ENCODE measurements around the gene GLP2R.

GLP2R gene

DNA sequence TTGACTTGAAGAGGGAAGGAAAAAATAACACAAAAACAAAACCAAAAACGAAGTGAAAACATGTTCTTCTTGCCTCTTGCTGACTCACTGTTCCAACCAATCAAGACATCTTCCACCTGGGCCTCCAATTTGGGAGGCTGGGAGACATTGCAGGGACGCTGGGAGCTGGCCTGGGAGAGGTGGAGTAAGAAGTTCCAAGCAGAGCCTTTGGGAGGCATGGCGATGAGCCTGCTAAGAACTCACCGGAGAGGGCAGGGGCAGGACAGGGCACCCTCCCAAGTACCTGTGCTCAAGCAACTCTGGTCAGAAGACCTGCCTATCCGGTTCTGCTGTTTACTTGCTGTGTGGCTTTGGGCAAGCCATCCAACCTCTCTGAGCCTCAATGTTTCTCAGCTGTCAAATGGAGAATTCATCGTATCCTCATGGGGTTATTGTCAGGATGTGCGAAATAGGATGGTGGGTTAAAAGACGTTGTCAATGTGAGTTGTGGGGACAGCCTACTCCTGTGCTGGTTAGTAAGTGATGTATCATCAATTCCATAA, 856 bp upstream of the GLP2R start:
- Mint-ChIP-seq H3K9me3 (ENCODE audit: low read depth) (no peaks in the 10 kb centered on the region), H3K4me1 (ENCODE audit: low read depth) (no peaks in the 10 kb centered on the region), H3K4me3 (no peak overlapping the region), H3K27me3 (peaks cover 9% of the 10 kb centered on the region), H3K27ac (no peak overlapping the region), H3K36me3 (no peaks in the 10 kb centered on the region)

DNA sequence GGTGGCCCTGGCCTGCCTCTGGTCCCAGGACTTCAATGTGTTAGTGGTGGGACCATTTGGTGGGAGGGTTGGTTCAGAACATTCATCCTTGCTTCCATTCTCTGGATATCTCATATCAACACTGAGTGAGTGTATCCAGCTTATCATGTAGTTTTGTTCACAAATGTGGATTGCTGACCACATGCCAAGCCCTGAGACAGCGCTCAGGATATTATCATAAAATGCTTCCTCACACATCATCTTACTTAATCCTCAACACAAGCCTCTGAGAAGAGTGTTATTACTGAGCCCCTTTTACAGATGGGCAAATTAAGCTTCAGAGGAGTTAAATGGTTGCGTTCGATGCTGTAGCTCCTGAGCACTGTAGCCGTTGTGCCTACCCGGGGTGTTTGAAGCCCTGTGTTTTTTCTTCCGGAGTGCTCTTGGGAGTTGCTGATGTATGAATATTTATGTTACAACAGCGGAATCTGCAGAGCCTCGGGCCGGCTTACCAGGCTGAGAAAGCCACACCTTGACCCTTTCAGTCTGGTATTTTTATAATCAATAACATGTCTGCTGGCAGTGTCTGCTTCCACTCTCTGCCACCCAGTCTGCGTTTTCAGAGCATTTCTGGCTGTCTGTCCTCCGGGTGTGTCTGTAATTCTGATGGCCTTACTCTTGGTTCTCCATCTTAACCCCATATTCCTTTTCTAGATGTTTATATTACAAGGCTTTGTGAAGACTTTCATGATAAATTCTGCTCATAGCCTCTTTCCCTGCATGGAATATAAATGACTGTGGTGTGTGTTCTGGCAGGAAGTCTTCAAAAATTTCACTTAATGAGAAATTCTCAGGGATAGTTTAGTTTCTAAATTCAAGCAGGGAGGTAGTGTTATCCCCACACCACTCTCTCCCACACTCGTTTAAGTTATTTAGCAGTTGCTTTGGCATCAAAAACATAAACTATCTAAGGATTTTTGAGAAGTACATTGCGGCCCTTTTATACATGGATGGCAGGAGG, 2.9 kb downstream of the GLP2R start:
- H3K4me3 Mint-ChIP-seq: no peak overlapping the region
- H3K4me1 Mint-ChIP-seq (ENCODE audit: low read depth): no peaks in the 10 kb centered on the region
- no peak overlapping the region for H3K27ac Mint-ChIP-seq
- no peaks in the 10 kb centered on the region for H3K9me3 Mint-ChIP-seq (ENCODE audit: low read depth)
- H3K36me3 Mint-ChIP-seq: no peaks in the 10 kb centered on the region
- H3K27me3 Mint-ChIP-seq: peaks cover 6% of the 10 kb centered on the region

DNA sequence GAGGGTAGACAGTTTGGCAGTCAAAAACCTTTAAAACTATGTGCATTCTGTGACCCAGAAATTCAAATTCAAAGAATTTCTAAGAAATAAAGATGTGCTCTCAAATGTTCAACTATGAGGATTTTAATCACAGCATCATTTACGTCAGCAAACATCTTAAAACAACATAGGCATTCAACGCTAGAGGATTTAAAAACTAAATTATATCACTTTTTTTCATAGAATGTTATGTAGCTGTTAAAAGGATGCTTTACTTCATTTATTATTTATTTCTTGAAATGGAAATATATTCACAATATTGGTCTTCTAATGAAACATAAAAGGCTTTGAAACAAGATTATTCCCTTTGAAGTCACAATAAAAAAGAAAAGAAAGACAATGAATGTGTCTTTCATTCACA, 3.6 kb downstream of the GLP2R start:
- no peak overlapping the region for H3K27ac Mint-ChIP-seq
- no peaks in the 10 kb centered on the region for H3K36me3 Mint-ChIP-seq
- no peak overlapping the region for H3K4me3 Mint-ChIP-seq
- H3K27me3 Mint-ChIP-seq: peaks cover 6% of the 10 kb centered on the region
- no peaks in the 10 kb centered on the region for H3K9me3 Mint-ChIP-seq (ENCODE audit: low read depth)
- no peaks in the 10 kb centered on the region for H3K4me1 Mint-ChIP-seq (ENCODE audit: low read depth)

DNA sequence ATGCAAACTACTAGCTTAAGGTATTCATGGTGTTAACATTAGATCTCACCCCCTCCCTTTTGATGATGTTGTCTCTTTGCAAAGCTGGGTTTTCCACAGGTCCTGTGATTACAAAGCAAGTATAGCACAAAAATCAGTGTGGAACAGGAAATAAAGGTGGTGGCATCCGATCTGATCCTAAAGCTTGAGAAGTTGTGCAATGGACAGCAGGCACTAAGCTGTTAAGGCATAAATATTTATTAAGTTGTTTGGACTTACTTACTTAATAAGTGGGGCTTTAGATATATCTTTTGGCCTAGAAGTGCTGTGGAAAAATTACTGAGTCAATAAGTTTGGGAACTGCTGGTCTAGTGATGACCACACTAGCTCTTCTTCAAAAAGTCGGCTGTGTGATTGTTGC, 5.0 kb downstream of the GLP2R start:
- H3K4me1 Mint-ChIP-seq (ENCODE audit: low read depth): no peaks in the 10 kb centered on the region
- H3K4me3 Mint-ChIP-seq: no peak overlapping the region
- H3K27me3 Mint-ChIP-seq: peaks cover 2% of the 10 kb centered on the region
- no peaks in the 10 kb centered on the region for H3K9me3 Mint-ChIP-seq (ENCODE audit: low read depth)
- no peak overlapping the region for H3K27ac Mint-ChIP-seq
- no peaks in the 10 kb centered on the region for H3K36me3 Mint-ChIP-seq

DNA sequence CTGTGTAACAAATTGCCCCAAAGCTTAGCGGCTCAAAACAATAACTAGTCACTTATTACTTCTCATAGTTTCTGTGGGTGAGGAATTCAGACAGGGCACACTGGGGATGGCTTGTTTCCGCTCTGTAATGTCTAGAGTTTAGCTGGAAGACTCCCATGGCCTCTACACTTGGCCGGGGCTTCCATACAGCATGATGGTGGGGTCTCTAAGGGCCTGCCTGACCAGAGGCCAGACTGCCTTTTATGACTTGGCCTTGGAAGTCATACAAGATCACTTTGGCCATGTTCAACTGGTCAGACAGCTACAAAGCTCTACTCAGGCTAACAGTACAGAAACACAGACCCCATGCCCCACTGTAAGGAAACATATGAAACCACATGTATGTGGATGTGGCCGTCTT, 8.2 kb downstream of the GLP2R start:
- Mint-ChIP-seq H3K27me3 (no peaks in the 10 kb centered on the region), H3K27ac (no peak overlapping the region), H3K4me1 (ENCODE audit: low read depth) (no peaks in the 10 kb centered on the region), H3K36me3 (no peaks in the 10 kb centered on the region), H3K9me3 (ENCODE audit: low read depth) (no peaks in the 10 kb centered on the region), H3K4me3 (no peak overlapping the region)

DNA sequence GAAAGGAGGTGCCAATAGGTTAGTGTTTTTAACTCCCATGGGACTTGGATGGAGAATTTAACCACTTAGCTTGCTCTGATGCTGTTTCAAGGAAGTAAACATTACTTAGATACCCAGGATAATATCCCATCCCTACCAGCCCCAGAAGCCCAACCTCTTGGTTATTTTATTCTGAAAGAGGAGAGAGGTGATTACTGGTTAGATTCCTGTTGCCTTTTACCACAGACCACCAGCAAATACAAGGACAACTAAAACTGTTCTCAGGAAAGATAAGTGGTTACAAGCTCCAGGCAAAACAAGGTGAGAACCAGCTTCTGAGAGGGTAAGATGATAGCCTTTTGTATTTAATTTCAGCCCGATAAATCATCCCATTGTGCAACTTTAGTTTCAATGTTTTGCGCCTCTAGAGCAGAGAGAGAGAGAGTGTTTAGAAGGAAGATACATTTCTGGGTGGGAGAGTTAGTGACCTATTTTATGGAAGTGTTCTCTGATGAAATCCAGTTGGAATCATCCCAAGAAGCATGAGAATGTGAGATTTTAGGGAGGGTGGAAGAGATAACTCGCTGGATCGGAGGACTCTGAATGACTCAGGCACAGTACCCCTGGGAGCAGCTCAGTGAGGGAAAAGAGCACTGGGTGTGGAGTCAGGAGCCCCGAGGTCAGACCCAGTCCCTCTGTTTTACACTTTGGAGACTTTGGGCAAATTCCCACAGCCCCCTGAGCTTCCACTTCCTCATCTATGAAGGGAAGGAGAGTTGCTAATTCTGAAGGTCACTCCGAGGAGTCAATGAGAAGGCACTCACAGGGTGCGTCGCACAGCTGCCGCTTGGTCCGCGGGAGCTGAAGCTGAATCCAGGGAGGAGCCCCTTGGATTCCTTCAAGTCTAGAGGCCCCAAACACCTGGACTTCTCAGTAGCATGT, 12.1 kb downstream of the GLP2R start:
- Mint-ChIP-seq H3K9me3 (ENCODE audit: low read depth) (no peaks in the 10 kb centered on the region), H3K4me1 (ENCODE audit: low read depth) (no peaks in the 10 kb centered on the region), H3K27ac (no peak overlapping the region), H3K4me3 (no peak overlapping the region), H3K36me3 (no peaks in the 10 kb centered on the region), H3K27me3 (peaks cover 2% of the 10 kb centered on the region)

DNA sequence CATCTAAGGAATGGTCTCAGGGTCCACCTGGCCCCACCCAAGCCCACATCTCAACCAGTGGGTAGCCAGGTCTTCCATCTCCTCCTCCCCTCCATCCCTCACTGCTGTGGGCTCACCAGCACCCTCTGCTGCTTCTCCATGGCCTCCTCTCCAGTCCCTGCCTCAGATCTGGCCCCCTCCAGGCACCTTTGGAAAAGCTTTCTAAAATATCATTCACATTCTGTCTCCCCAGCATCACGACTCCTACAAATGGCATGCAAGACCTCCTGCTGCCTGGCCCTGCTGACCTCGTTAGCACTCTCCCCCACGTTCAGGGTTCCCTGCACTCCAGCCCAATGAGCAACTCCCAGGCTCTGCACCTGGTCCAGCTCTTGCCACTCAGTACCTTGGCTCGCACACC, 13.7 kb downstream of the GLP2R start:
- Mint-ChIP-seq H3K4me1 (ENCODE audit: low read depth) (no peaks in the 10 kb centered on the region), H3K9me3 (ENCODE audit: low read depth) (no peaks in the 10 kb centered on the region), H3K36me3 (no peaks in the 10 kb centered on the region), H3K27ac (no peak overlapping the region), H3K4me3 (no peak overlapping the region), H3K27me3 (peaks cover 5% of the 10 kb centered on the region)

DNA sequence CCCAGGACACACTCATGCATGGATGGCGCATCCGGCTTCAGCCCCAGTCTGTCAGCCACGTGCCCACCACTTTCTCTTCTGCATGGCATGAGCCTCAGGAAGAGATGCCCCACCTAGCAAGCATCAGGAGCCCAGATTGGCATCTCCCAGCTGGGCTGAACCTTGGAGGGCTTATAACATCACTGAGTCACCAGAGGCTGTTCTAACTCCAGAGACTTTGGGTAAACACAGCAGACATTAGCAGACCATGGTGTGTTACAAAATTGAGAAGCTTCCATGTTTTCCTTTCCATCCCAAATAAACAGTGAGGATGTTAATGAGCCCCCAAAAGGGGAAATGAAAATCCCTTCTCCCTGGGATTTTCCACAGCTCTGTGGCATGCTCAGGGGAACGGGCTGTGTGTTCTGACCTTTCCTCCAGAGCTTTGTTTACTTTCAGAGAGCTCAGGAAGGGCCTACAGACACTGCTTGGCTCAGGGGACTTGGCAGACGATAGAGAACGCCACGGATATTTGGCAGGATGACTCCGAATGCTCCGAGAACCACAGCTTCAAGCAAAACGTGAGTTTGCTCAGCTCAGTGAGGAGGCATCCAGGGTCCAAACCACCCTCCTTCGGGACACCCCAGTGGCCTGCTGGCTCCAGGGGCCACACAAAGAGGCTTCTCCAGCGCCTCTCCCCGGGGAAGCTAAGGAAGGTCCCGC, 16.5 kb downstream of the GLP2R start:
- H3K9me3 Mint-ChIP-seq (ENCODE audit: low read depth): no peaks in the 10 kb centered on the region
- H3K4me1 Mint-ChIP-seq (ENCODE audit: low read depth): no peaks in the 10 kb centered on the region
- no peaks in the 10 kb centered on the region for H3K36me3 Mint-ChIP-seq
- H3K27me3 Mint-ChIP-seq: peaks cover 6% of the 10 kb centered on the region
- H3K4me3 Mint-ChIP-seq: no peak overlapping the region
- no peak overlapping the region for H3K27ac Mint-ChIP-seq

DNA sequence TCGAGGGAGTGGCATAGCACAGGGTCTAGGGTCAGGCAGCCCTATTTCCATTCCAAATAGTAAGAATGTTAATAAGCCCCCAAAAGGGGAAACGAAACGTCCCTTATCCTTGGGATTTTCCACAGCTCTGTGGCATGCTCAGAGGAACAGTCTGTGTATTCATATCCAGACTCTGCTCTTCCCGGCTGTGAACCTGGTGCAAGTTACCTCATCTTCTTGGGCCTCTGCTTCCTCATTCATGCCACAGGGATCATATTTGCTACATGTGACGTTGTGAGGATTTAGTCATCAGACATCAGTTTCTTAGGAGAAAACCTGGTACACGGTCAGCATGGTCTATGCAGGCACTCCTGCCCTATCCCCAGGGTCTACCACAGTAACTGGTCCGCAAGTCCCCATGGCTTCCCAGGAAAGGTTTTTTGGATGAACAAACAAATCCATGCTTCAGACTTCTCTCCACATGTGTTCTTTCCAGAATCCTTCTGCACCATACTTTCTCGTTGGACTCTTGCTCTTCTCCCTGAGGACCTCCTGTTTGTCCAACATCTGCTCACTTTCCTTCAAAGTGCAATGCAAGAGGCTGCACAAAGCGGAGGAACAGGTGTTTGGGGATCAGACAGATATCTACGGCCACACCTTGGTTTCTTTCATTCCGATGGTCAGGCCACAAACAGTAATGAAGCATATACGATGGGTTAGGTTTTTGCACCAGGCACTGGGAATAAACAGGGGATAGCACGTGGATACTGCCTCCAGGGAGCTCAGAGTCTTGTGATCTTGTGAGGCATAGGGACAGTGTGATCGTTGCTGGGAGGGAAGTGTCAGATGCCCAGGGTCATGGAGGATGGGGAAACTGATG, 17.7 kb downstream of the GLP2R start:
- H3K36me3 Mint-ChIP-seq: no peaks in the 10 kb centered on the region
- H3K27ac Mint-ChIP-seq: no peak overlapping the region
- peaks cover 6% of the 10 kb centered on the region for H3K27me3 Mint-ChIP-seq
- no peaks in the 10 kb centered on the region for H3K4me1 Mint-ChIP-seq (ENCODE audit: low read depth)
- no peaks in the 10 kb centered on the region for H3K9me3 Mint-ChIP-seq (ENCODE audit: low read depth)
- H3K4me3 Mint-ChIP-seq: no peak overlapping the region

DNA sequence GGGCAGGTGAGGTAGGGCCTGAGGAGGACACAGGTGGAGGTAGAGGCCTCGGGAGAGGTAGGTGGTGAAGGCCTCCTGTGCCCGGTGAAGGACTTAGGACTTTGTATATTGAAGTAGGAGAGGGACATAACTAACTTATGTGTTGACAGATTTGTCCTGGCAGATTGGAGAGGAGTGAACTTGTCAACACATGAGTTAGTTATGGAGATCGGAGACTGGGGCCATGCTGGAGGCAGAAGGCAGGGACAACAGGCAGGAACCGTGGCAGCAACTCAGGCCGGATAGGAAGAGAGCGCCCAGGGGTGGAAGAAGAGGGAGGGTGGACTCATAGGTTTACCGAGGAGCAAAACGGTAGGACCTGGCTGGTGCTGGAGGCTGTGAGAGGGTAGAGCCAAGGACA, 18.4 kb downstream of the GLP2R start:
- no peak overlapping the region for H3K27ac Mint-ChIP-seq
- H3K36me3 Mint-ChIP-seq: no peaks in the 10 kb centered on the region
- peaks cover 8% of the 10 kb centered on the region for H3K27me3 Mint-ChIP-seq
- no peaks in the 10 kb centered on the region for H3K9me3 Mint-ChIP-seq (ENCODE audit: low read depth)
- no peaks in the 10 kb centered on the region for H3K4me1 Mint-ChIP-seq (ENCODE audit: low read depth)
- H3K4me3 Mint-ChIP-seq: no peak overlapping the region

DNA sequence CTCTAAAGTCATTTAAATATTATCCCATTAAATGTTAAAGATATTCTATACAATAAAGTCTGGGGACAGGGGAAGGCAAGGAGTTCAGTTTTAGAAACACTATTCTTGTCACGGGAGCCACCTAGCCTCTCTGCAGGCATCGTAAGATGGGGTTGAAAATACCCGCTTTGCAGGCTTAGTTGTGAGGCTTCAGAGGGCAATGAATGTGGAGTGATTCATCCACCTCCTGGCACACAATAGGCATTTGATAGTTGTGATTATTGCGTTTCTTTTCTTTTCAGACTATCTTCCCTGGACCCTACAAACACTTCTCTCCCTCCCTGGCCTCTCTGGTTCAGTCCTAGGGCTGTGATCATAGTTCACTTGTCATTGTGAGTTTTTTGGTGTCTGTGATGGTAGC, 19.6 kb downstream of the GLP2R start:
- Mint-ChIP-seq H3K4me1 (ENCODE audit: low read depth) (no peaks in the 10 kb centered on the region), H3K4me3 (no peak overlapping the region), H3K9me3 (ENCODE audit: low read depth) (no peaks in the 10 kb centered on the region), H3K27me3 (peaks cover 8% of the 10 kb centered on the region), H3K36me3 (no peaks in the 10 kb centered on the region), H3K27ac (no peak overlapping the region)

DNA sequence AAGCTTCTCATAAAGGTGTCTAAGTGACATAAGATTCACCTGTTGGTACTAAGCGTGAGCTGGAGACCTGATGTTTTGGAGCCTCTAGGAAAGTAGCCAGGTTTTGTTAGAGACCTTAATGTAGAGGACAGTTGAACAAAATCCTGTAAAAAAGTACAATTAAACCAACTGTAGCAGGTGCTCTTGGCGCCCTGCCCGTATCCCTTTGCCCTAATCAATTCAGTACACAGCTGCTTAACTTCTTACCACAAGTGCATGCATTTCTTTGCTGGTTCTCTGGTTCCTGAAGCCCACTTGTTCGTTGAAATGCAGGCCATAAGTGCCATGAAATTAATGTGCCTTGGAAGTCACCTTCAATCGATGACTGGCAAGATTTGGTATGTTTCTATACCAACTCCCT, 24.4 kb downstream of the GLP2R start:
- Mint-ChIP-seq H3K27me3 (peaks cover 8% of the 10 kb centered on the region), H3K9me3 (ENCODE audit: low read depth) (no peaks in the 10 kb centered on the region), H3K27ac (no peak overlapping the region), H3K36me3 (no peaks in the 10 kb centered on the region), H3K4me3 (no peak overlapping the region), H3K4me1 (ENCODE audit: low read depth) (no peaks in the 10 kb centered on the region)

DNA sequence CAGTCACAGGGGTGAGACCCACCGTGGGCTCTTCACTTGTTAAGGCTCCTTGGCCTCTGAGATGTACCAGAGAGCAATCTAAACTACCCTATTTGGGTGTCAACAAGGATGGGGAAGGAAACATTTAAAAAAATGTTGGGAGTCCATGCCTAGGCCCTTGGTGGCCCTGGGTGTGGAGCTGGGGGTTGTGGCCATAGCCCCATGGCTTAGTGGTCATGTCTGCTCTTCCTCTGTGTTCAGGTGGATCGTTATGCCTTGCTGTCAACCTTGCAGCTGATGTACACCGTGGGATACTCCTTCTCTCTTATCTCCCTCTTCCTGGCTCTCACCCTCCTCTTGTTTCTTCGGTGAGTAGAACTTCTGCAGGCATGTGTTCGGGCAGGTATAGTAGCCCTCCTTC, 28.5 kb downstream of the GLP2R start:
- Mint-ChIP-seq H3K9me3 (ENCODE audit: low read depth) (peaks cover 8% of the 10 kb centered on the region), H3K4me1 (ENCODE audit: low read depth) (no peaks in the 10 kb centered on the region), H3K27ac (no peak overlapping the region), H3K4me3 (no peak overlapping the region), H3K36me3 (no peaks in the 10 kb centered on the region), H3K27me3 (peaks cover 4% of the 10 kb centered on the region)

DNA sequence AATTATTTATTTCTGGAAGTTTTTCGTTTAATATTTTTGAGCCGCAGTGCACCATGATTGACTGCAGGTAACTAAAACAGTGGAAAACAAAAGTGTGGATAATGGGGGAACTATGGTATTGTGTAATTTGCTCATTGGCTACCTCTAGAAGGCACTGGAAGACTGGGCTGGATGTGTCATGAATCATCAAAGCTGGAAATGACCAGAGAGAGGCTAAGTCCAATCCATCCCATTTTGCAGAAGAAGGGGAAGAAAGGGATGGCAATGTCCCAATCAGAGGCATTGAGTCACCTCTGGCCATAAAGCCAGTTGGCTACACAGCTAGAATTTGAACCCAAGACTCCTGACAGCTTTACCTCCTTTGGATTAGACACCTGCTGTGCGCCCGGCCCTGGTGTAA, 29.3 kb downstream of the GLP2R start:
- no peak overlapping the region for H3K27ac Mint-ChIP-seq
- H3K36me3 Mint-ChIP-seq: no peaks in the 10 kb centered on the region
- H3K27me3 Mint-ChIP-seq: peaks cover 4% of the 10 kb centered on the region
- peaks cover 8% of the 10 kb centered on the region for H3K9me3 Mint-ChIP-seq (ENCODE audit: low read depth)
- no peak overlapping the region for H3K4me3 Mint-ChIP-seq
- H3K4me1 Mint-ChIP-seq (ENCODE audit: low read depth): no peaks in the 10 kb centered on the region

All from activated naive CD8-positive, alpha-beta T cell (primary cell).